Right renal pelvis (tissue), 4 donors: ENCODE measurements around the gene SLC18B1. TPM values are rescaled to one million over a fixed set of nuclear protein-coding genes. Genes with fewer than 3 reads are reported as not detected.

ENCODE experiments used
- DNase-seq, 4 donors: peaks; one replicate each; pipeline ENCODE4 v3.0.0-alpha.2; 2013; ENCODE audit warnings: low read depth in 4 of 4, low spot score in 3 of 4, missing footprints in 1 of 4
- polyA plus RNA-seq, 4 donors: library from polyadenylated mRNA; unstranded; fragments of 120-200 nt; gene quantifications; one replicate each; pipeline ENCODE4 v1.2.1, GENCODE V29; 2013; ENCODE audit not compliant: insufficient read length in 4 of 4

The SLC18B1 gene
- polyA plus RNA-seq, 4 donors = 31.1 to 40.3 (median 38.7) TPM

DNA sequence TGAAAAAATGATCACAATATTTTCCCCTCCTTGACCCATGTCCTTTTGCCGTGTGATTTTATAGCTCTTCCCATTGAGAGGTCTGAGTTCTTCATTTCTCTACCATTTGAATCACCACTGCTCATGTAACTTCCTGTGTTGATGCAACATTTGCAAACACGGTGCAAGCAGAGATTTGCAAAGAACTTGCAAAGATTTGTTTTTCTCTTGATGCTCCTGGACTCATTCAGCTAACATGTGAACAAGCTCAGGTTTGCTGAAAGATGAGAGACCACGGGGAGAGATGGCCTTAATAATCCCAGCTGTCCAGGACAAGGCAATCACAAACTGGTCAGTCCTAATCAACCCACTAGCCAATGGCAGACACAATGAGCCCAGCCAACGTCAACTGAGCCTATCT lies 49.3 kb downstream of the SLC18B1 start:
- DNase-seq = no peak

GRCh38 chr6:132748446-132748845 lies 50.0 kb downstream of the SLC18B1 start:
- no peak for DNase-seq

GRCh38 chr6:132746048-132746447 lies 52.4 kb downstream of the SLC18B1 start:
- DNase-seq = no peak

- DNase-seq = no peak
These were observed 55.9 kb downstream of the SLC18B1 start for GRCh38 chr6:132742495-132742894.

GRCh38 chr6:132741281-132741680 lies 57.2 kb downstream of the SLC18B1 start:
- no peak for DNase-seq

DNA sequence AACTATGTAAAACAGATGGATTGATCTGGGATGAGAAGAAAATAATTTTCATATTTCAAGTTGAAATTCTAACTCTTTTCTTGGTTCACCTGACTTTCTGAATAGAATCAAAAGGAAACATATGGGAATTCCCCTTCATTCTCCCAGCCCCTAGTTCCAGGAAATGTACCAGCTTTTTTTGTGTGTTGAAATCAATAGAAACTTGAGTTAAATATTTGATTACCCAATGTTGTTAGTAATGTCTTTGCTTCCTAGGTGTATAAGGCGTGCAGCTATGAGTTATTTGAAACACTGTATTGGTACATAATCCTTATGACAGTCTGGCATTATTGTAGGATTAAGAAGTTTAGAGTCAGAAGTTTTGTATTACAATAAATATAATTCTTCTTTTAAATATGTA lies 62.2 kb downstream of the SLC18B1 start:
- DNase-seq = no peak

DNA sequence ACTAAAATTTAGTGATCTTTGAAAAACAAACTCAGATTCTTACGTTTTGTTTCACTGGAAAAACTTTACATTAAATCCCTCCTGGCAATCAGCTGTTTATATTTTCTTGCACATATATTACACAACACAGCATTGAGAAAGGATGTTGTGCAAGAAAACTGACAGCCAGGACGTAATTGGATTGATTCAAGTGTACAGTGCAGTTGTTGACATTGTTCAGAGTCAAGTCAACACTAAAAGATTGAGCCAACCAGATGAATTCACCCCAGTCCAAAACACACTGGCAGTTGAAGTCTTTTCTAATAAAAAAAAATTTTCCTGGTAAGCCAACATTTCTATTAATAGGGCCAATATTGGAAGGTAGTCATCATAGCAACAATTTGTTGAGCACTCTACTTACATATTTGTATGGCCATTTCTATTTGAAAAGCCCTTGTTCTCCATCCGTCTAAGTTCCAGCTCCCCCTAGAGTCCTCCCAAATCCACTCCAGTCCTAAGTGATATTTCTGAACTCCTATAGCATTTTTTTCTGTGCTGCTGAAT lies 63.7 kb downstream of the SLC18B1 start:
- DNase-seq = no peak

DNA sequence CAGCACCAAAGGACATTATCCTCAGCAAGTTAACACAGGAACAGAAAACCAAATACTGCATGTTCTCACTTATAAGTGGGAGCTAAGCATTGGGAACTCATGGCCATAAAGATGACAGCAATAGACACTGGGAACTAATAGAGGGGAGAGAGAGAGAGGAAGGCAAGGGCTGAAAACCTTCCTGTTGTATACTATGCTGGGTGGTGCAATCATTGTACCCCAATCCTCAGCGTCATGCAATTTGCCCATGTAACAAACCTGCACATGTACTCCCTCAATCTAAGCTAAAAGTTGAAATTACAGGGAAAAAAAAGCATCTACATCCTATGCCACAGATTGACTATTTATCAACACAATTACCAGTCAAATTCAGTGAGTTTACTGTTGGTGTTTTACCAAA lies 64.6 kb downstream of the SLC18B1 start:
- DNase-seq = no peak

DNA sequence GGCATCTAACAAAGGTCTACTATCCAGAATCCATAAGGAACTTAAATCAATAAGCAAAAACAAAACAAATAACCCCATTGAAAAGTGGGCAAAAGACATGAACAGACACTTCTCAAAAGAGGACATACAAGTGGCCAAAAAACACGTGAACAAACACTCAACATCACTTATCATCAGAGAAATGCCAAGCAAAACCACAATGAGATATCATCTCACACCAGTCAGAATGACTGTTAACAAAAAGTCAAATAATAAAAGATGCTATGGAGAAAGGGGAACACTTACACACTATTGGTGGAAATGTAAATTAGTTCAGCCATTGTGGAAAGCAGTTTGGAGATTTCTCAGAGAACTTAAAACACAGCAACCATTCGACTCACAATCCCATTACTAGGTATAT lies 65.2 kb downstream of the SLC18B1 start:
- no peak for DNase-seq

- no peak for DNase-seq
These were observed 67.4 kb downstream of the SLC18B1 start for GRCh38 chr6:132731086-132731485.

GRCh38 chr6:132730560-132730959 lies 67.9 kb downstream of the SLC18B1 start:
- no peak for DNase-seq

GRCh38 chr6:132728616-132729015 lies 69.8 kb downstream of the SLC18B1 start:
- DNase-seq = no peak

- no peak for DNase-seq
These were observed 71.8 kb downstream of the SLC18B1 start for GRCh38 chr6:132726608-132726975.

- no peak for DNase-seq
These were observed 72.4 kb downstream of the SLC18B1 start for GRCh38 chr6:132725947-132726607.

- no peak for DNase-seq
These were observed 73.0 kb downstream of the SLC18B1 start for GRCh38 chr6:132725471-132725870.

DNA sequence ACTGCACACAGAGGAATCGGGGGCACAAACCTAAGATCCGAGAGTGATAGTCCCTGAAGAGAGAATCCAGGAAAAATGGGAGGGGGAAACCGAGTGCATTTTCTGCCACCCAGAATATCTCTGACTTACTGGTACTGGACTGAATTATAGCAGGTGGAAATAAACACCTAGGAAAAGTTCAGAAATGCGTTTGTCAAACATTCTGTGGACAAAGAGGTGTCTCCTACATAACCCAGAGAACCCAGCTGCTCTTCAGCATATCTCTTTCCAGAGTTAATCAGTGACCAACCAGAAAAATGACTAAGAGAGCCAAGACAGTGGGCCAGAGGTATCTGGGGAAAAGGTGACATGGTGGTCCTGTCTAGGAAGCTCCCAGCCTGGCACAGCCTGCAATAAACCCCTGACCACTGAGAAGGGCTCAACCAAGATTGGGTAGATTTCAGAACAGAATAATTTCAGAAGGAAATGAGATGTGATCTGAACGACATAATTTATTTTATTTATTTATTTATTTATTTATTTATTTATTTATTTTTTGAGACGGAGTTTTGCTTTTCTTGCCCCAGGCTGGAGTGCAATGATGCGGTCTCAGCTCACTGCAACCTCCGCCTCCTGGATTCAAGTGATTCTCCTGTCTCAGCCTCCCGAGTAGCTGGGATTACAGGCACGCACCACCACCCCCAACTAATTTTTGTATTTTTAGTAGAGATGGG lies 78.5 kb downstream of the SLC18B1 start:
- DNase-seq = no peak

Other genes starting within 250 kb of the SLC18B1 start
- gene TAAR8, start 246.0 kb downstream of the SLC18B1 start, polyA plus RNA-seq = not detected
- gene TAAR6, start 228.3 kb downstream of the SLC18B1 start, polyA plus RNA-seq = under 1 TPM in 2 of 4 donors, not detected in 2; 0.08 to 0.15 TPM
- gene TAAR5, start 208.9 kb downstream of the SLC18B1 start, polyA plus RNA-seq = not detected
- gene TAAR2, start 174.4 kb downstream of the SLC18B1 start, polyA plus RNA-seq = not detected
- under 1 TPM in 2 of 4 donors, not detected in 2; 0.17 to 0.21 TPM for gene TAAR1, start 139.5 kb downstream of the SLC18B1 start, polyA plus RNA-seq
- under 1 TPM; 0.05 to 0.31 (median 0.14) TPM for gene VNN1, start 84.6 kb downstream of the SLC18B1 start, polyA plus RNA-seq
- 1 to 10 TPM; 1.8 to 3.7 (median 2.6) TPM for gene VNN2, start 40.7 kb downstream of the SLC18B1 start, polyA plus RNA-seq
- 1,000 to 10,000 TPM; 1,806 to 2,042 (median 1,909) TPM for gene RPS12, start 15.9 kb upstream of the SLC18B1 start, polyA plus RNA-seq